ENCODE data around the gene COA5. TPM values are rescaled to one million over a fixed set of nuclear protein-coding genes. Genes with fewer than 3 reads are reported as not detected.

The COA5 gene
- total and polyA plus RNA-seq, 2 experiments from 2014 or later: 64.0 to 88.8 TPM

DNA sequence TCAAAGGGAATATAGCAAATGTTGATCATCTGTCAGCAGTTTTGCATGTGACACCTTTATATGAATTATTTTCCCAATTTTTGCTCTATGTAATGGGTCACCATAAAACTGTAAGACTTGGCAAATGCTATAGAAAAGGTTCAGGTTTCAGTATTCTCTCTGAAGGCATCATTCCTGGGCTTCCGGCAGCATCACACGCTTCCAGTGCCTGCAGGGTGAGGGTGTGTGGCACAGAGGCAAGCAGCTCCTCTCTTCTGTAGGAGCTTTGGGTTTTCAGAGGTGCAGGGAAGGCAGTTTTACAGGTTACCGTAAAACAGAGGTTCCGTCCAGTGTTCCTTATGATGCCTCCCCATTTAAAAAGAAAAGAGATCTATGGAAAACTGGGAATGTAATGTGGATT, 18.8 kb downstream of the COA5 start:
- Histone ChIP-seq H3K4me3 (no peak overlapping the region), H3K4me1 (ENCODE audit: low read depth) (no peaks in the 10 kb centered on the region), H3K27ac (no peak overlapping the region), H3K9me3 (ENCODE audit: low read depth) (no peaks in the 10 kb centered on the region), H3K27me3 (no peaks in the 10 kb centered on the region), H3K36me3 (no peaks in the 10 kb centered on the region)
- DNase-seq (ENCODE audit: low read depth in 1 of 2, low spot score in 1 of 2): no peak
- TF ChIP-seq CTCF (IDR thresholded peaks at IDR 0.05; ENCODE audit: low read depth, low read length): no peak

- Histone ChIP-seq H3K36me3 (no peaks in the 10 kb centered on the region), H3K27me3 (no peaks in the 10 kb centered on the region), H3K4me3 (no peak overlapping the region), H3K4me1 (ENCODE audit: low read depth) (no peaks in the 10 kb centered on the region), H3K27ac (no peak overlapping the region), H3K9me3 (ENCODE audit: low read depth) (no peaks in the 10 kb centered on the region)
- TF ChIP-seq CTCF (IDR thresholded peaks at IDR 0.05; ENCODE audit: low read depth, low read length): no peak
- no peak for DNase-seq (ENCODE audit: low read depth in 1 of 2, low spot score in 1 of 2)
Measured at GRCh38 chr2:98588880-98589431, 19.4 kb downstream of the COA5 start.

DNA sequence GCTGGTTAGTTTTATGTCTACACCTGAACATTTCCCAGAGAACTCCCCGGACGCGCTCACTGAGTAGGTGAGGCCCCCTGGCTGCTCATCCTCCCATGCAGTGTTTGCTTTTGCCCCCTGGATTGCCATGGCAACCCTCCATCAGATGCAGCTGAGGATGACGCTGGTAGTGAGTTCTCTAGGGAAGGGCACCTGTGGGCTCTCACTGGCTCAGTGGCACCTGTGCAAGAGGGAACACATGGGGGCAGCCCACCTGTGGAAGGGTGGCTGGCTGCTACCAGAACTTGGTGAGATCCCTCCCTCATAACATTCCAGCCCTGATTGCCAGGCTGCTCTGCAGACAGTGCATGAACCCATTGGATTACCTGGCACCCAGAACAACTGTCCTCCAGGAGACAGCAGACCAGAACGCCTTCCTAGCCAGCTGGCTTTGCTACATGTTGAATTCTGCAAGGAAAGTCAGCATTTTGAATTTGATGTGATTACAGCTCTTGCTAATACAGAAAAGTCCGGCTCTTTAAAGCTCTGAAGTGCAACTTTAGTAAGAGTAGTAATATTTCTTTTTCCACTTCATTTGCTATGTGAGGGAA, 21.7 kb downstream of the COA5 start:
- Histone ChIP-seq H3K9me3 (ENCODE audit: low read depth) (no peaks in the 10 kb centered on the region), H3K27me3 (no peaks in the 10 kb centered on the region), H3K4me3 (no peak overlapping the region), H3K27ac (no peak overlapping the region), H3K4me1 (ENCODE audit: low read depth) (no peaks in the 10 kb centered on the region), H3K36me3 (peaks cover 6% of the 10 kb centered on the region)
- no peak for TF ChIP-seq CTCF (IDR thresholded peaks at IDR 0.05; ENCODE audit: low read depth, low read length)
- no peak for DNase-seq (ENCODE audit: low read depth in 1 of 2, low spot score in 1 of 2)

GRCh38 chr2:98585386-98585785, 22.9 kb downstream of the COA5 start:
- Histone ChIP-seq H3K4me1 (ENCODE audit: low read depth) (no peaks in the 10 kb centered on the region), H3K4me3 (no peak overlapping the region), H3K36me3 (peaks cover 6% of the 10 kb centered on the region), H3K9me3 (ENCODE audit: low read depth) (no peaks in the 10 kb centered on the region), H3K27me3 (no peaks in the 10 kb centered on the region), H3K27ac (no peak overlapping the region)
- TF ChIP-seq CTCF (IDR thresholded peaks at IDR 0.05; ENCODE audit: low read depth, low read length): no peak
- no peak for DNase-seq (ENCODE audit: low read depth in 1 of 2, low spot score in 1 of 2)

DNA sequence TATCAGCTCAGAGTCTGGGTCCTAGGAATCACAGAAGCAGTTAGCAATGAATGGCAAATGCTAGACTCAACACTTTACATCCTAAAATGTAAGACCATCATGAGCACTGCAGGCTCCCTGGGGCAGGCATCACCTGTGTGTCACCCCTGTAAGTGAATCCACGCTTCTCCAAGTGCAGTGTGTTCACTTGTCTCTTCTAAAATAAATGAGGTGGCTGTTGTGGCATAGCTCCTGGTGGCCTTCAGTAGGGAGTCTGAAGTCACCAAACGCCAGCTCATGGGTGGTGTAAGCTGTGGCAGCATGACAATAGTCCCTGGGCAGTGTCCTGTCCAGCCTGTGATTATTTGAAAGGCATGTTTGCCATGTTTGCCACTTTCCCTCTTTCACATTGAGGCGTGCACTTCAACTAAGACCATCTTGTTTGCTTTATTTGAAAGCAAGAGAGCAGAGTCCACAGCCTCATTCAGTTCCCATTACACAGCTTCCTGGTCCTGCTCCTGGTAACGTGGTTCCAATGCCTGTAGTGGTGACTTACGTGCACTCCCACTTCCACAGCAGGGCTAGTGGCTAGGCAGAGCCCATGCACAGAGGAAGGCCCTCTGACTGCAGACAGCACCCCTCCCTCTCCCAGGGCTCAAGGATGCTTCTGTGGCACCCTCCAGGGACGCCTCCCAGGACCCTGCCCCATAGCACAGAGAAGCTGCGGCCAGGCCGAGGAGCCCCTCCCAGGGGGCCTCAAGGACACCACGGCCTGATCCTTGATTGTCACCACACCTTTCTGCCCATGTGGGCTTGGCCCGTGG, 24.3 kb downstream of the COA5 start:
- H3K36me3 ChIP-seq: peaks cover 6% of the 10 kb centered on the region
- H3K4me1 ChIP-seq (ENCODE audit: low read depth): no peaks in the 10 kb centered on the region
- no peak for TF ChIP-seq CTCF (IDR thresholded peaks at IDR 0.05; ENCODE audit: low read depth, low read length)
- no peak for DNase-seq (ENCODE audit: low read depth in 1 of 2, low spot score in 1 of 2)
- no peak overlapping the region for H3K27ac ChIP-seq
- H3K9me3 ChIP-seq (ENCODE audit: low read depth): no peaks in the 10 kb centered on the region
- H3K27me3 ChIP-seq: no peaks in the 10 kb centered on the region
- H3K4me3 ChIP-seq: no peak overlapping the region

Measured in cardiac muscle cell (in vitro differentiated cells and primary cell).